Measurements from ENCODE around the gene C1QTNF9.

DNA sequence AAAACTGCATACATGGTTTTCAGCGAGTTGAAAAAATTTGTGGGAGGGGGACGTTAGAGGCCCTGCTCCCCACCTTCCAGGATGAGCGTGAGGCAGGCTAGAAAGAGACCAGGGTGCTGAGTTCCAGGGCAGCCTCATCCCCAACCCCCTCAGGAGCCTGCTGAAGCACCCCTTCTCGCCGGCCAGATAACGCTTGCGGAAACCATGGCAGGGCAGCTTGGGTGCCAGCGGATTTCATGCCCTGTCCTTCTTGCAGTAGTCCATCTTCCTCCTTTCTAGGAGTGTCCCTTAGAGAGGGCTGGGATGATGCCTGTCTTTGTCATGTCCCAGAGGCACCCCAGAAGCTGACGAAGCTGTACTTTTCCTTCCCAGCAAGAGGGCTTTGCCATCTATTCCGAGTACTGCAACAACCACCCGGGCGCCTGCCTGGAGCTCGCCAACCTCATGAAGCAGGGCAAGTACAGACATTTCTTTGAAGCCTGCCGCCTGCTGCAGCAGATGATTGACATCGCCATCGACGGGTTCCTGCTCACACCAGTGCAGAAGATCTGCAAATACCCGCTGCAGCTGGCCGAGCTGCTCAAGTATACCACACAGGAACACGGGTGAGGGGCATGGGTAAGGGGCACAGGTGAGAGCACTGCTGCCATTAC is 19.0 kb upstream of the C1QTNF9 start:
- TF ChIP-seq CTCF (IDR thresholded peaks at IDR 0.05), result no peak
- TF ChIP-seq EZH2 (IDR thresholded peaks at IDR 0.05), result no peak
- TF ChIP-seq EZH2phosphoT487 (IDR thresholded peaks at IDR 0.05), result no peak
